GM21529 (cell line): ENCODE results near the gene XRCC3.

Experiments used
- ATAC-seq: cut with Tn5 transposase; IDR thresholded peaks from one replicate; pipeline ENCODE4 v1.9.1; 2021; ENCODE audit not compliant: unreplicated experiment

The XRCC3 gene

GRCh38 chr14:103738701-103739451 is 23.6 kb upstream of the XRCC3 start:
- ATAC-seq = no peak

GRCh38 chr14:103738166-103738565 is 22.9 kb upstream of the XRCC3 start:
- no peak for ATAC-seq

- ATAC-seq = no peak
These were observed 22.3 kb upstream of the XRCC3 start for GRCh38 chr14:103737432-103738045.

DNA sequence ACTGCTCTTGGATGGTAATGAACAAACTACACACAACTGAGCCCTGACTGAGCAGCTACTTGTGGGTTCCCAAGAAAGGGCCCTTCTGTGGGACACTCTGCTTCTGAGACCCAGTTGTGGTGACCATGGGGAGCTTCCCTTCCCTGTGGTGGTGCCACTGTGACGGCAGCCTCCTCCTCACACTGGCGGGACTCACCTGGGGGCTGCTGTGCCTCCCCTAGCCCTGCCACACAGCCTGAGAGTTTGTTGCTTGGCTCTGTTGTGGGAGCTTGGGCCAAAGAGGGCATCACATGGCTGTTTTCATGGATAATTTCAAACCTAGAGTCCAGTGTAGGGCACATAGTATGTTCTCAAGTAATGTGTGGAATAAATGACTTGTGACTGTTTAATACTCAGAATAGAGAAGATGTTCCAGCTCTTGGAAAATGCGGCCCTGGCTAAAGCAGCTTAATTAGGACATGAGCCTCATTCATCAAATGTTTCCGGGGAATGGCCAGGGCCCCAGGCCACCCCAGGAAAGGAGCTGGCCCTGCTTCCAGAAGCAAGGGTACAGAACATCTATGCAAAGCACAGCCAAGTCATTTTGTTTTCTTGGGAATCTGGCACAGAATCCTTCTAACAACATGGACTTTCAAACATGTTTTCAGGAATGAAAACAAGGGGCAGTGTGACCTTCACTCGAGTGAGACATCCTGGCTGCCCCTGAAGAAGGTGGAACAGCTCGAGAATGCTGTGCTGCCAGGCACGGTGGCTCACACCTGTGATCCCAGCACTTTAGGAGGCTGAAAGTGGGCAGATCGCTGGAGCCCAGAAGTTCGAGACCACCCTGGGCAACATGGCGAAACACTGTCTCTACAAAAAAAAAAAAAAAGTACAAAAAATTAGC is 21.5 kb upstream of the XRCC3 start:
- ATAC-seq = no peak

DNA sequence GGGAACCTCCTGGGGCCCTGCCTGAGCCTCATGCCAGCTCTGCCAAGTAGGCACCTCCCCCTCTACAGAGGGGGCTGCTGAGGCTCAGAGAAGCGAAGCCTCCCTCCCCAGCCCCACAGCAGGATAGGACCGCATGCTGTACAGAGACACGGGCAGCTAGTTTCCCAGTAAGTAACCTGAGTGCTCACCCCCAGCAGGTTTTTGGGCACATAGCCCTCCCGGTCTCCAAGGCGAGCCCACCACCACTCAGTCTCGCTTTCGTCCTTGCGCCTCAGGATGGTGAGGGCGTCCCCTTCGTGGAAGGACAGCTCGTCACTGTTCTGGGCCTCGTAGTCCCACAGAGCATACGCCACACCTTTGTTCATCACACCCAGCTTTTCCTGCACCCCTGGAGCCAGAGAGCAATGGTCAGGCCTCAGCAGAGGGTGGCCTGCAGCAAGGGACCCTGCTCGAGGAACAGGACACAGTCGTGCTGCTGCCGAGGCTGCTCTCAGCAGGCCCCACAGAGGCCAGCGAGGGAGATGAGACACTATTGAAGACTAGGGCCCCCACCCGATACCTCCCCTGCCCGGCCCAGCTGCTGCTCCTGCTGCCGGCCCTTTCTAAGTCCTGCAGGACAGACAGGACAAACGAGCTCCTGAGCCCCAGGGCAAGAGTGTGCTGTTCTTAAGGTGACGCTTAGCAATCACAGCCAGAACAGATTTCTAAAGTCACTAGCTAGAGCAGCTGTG is 20.7 kb upstream of the XRCC3 start:
- no peak for ATAC-seq

DNA sequence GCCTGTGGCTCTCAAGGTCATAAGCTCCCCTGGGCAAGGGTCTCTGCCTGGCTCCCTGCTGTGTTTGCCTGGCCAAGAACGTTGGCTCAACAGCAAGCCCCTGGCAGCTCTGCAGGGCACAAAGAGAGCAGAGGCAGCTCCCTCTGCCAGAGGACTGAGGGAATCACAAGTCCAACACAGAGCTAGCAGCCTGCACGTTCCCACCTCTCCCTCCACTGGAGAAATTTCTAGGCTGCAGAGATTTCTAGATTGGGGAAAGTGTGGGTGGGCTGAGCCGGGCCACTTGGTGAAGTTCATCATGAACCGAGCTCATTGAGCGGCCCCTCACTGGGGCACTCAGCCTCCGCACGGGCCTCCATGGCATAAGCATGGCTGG is 20.2 kb upstream of the XRCC3 start:
- no peak for ATAC-seq

DNA sequence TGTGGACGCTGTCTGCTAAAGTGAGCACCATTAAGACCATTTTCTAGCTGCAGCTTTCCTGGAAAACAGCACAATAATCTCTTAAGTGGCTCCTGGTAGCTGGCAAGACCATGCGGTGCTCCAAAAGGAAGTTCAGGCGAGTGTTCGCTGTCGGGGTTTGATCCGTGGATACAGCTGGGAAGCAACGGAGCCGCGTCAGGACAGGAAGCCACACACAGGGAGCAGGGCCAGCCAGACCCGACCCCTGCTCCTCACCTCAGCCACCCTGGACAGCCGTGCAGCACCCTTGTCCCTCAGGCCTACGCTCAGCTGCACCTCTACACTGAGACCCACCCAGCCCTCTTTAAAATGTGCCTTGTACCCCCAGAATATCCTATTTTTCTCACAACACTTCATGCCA is 19.8 kb upstream of the XRCC3 start:
- no peak for ATAC-seq

DNA sequence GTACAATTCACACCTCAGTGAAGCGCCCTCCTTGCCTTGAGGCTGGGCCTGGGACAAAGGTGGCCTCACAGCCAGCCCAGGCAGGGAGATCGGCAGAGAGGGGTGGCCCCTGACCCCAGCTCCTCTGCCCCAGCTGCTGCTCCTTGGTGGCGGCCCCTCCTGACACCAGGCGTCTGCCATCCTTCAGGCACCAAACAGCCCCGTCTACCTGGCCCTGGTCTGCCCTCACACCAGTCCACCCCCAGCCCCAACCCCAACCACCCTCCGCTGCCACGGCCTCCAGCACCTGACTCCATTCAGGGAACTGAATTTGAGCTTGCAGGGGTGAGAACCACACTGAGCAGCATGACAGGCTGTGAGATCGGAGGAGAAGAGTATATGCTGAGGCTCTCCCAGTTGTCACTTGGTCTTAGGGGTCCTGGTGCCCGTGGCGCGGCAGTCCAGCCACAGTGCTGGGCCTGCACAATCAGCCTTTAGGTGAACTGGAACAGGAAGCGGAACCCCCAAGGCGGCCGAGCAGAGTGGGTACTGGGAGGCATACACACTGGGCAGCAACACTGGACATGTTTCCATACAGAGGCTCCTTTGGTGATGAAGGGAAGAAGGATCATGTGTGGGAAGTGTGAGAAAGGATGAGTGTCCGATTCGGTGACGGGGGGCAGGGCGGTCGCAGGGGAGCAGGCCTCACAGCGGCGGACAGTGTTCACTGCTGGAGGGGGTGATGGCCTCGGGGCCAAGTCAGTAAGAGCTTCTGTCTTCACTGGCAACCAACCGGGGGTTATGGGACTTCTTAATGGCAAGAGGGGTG is 19.0 kb upstream of the XRCC3 start:
- ATAC-seq = no peak

GRCh38 chr14:103733651-103734050 is 18.4 kb upstream of the XRCC3 start:
- no peak for ATAC-seq

DNA sequence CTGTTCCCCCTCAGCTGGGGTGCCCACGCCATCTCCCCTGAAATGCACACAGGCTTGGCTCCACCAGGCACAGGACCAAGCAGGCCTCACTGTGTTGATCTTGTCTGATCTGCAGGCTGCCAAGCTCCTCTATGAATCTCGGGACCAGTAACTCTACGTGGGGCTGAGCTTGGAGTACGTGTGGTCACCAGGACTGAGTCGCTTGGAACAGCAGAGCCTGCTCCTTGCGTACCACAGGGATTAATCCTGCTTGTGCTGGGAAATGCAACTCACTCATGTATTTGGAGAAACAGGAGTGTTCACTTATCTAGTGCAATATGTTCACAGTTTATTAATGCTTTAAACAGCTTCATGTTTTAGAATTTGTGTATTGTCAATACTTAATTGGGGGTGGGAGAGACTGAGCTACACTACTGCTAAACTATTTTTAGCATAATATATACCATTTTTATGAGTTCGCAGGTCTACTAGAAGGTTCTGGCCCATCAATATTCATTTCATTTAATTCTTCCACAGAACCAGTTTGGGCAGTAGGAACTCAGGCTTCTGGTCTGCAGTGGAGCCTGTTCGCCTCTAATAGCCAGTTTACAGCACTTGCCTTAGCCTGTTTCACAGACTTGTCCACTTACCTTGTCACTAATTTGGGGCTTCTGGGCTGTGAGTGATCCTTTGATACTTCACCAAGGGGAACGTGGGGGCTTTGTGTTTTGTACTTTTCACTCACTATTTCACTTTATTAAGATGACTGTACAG is 17.8 kb upstream of the XRCC3 start:
- no peak for ATAC-seq

- ATAC-seq = no peak
These were observed 16.9 kb upstream of the XRCC3 start for GRCh38 chr14:103731916-103732867.

- no peak for ATAC-seq
These were observed 16.2 kb upstream of the XRCC3 start for GRCh38 chr14:103731481-103731880.

DNA sequence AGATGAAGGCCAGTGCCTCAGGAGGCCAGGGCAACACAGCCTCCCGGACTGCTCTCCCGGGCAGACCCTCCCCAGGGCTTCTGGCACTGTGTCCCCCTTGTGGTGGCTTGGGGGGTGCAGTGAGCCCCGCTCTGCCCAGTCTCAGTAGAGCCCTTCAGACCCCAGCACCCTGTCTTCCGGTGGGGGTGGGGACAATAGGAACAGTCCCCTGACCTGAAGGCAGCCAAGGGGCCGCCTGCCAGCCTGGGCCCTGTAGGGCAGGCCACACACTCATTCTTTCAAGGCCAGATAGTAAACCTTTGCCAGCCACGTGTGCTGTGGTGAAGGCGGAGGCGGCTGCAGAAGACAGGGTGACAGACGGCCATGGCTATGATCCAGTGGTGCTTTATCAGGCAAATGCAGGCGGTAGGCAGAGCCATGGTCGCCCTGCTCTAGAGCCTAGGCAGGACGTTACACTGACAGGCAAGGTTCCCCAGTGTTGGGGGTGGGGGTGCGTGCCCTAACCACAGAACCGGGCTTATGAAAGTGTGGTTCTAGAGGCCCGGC is 15.3 kb upstream of the XRCC3 start:
- no peak for ATAC-seq

DNA sequence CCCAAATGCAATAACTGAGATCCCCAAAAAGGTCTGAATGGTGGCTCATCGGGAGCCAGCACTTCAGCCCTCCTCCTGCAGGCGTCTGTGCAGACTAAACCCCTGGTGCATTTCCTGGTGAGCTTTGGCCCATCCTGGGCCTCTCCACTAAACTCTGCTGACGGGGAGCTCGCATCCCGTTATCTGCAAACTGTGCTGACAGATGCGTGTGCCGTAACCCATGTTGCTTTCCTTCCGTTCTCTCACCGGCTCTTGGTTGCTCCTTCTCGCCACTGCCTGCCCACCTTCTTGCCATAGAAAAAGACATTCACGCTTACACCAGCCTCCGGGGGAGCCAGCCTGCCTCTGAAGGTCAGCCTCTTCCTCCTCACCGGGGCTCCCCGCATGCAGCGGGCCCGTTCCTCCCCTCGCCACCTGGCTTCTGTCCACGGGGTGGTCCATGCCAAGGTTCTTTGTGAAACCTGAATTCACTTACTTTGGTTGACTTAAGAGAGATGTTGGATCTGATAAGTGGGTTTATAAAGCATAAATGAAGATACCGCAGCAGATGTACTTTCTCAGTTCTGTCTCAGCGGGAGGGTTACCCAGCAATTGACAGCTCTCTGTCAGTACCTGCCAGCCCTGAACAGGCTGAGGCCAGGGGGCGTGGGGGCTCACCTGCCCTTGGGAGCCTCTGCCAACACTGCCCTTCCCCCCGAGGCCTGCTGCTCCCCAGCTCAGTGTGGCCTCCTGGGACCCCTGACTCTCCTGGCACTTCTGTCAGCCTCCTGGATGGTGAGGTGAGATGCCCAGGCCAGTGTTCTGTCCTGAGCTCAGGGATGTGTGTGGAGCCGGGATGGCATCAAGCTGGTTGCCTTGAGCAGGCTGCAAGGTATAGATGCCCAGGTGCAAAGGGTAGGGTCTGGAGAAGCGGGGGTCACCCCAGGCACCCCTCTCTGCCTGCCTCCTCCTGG is 14.5 kb upstream of the XRCC3 start:
- ATAC-seq = no peak

- ATAC-seq = no peak
These were observed 13.5 kb upstream of the XRCC3 start for GRCh38 chr14:103728721-103729120.

GRCh38 chr14:103728141-103728540 is 12.9 kb upstream of the XRCC3 start:
- ATAC-seq = no peak

- no peak for ATAC-seq
These were observed 12.2 kb upstream of the XRCC3 start for GRCh38 chr14:103727313-103727980.
